IPS-18a (cell line): Measurements from ENCODE around the gene PRKCA.
"Not testable (repeated sequence)": the region's sequence is repeated elsewhere in the genome, so short reads cannot be mapped to it uniquely, and the experiment has no call there.

Experiments
- H3K27ac ChIP-seq: one replicate; pipeline ENCODE4 v1.5.1; 2013; ENCODE audit warnings: low read length
- H3K27me3 ChIP-seq: one replicate; pipeline ENCODE4 v1.6.1; 2013; ENCODE audit warnings: mild to moderate bottlenecking, low read length; ENCODE audit not compliant: control insufficient read depth, insufficient read depth
- H3K36me3 ChIP-seq: one replicate; pipeline ENCODE4 v1.6.1; 2013; ENCODE audit warnings: low read depth, low read length; ENCODE audit not compliant: control insufficient read depth
- H3K4me1 ChIP-seq: one replicate; pipeline ENCODE4 v1.6.1; 2013; ENCODE audit warnings: low read depth, low read length; ENCODE audit not compliant: control insufficient read depth
- H3K4me3 ChIP-seq: one replicate; pipeline ENCODE4 v1.5.1; 2013; ENCODE audit warnings: low read length
- H3K9ac ChIP-seq: one replicate; pipeline ENCODE4 v1.6.1; 2013; ENCODE audit warnings: mild to moderate bottlenecking, low read length, moderate library complexity
- H3K9me3 ChIP-seq: one replicate; pipeline ENCODE4 v1.6.1; 2013; ENCODE audit warnings: low read depth, low read length; ENCODE audit not compliant: control insufficient read depth

PRKCA gene

GRCh38 chr17:66477615-66478283 lies 175.3 kb downstream of the PRKCA start:
- H3K27ac ChIP-seq, result no peak overlapping the region
- H3K9me3 ChIP-seq, result no peaks in the 10 kb centered on the region
- peaks cover 23% of the 10 kb centered on the region for H3K4me1 ChIP-seq
- H3K9ac ChIP-seq, result no peak overlapping the region
- H3K27me3 ChIP-seq, result no peaks in the 10 kb centered on the region
- H3K4me3 ChIP-seq, result no peak overlapping the region
- H3K36me3 ChIP-seq, result no peaks in the 10 kb centered on the region

GRCh38 chr17:66479230-66479889 lies 176.9 kb downstream of the PRKCA start:
- not testable (repeated sequence) for H3K27me3 ChIP-seq, H3K4me3 ChIP-seq, H3K27ac ChIP-seq, H3K36me3 ChIP-seq, H3K9me3 ChIP-seq, H3K9ac ChIP-seq
- H3K4me1 ChIP-seq, result peaks cover 17% of the 10 kb centered on the region

GRCh38 chr17:66480243-66480642 lies 177.8 kb downstream of the PRKCA start:
- Histone ChIP-seq H3K27ac (no peak overlapping the region), H3K27me3 (no peaks in the 10 kb centered on the region), H3K4me1 (peaks cover 16% of the 10 kb centered on the region), H3K36me3 (no peaks in the 10 kb centered on the region), H3K9ac (no peak overlapping the region), H3K9me3 (no peaks in the 10 kb centered on the region), H3K4me3 (no peak overlapping the region)

- no peak overlapping the region for H3K9ac ChIP-seq
- peaks cover 18% of the 10 kb centered on the region for H3K4me1 ChIP-seq
- no peak overlapping the region for H3K27ac ChIP-seq
- no peaks in the 10 kb centered on the region for H3K36me3 ChIP-seq
- H3K4me3 ChIP-seq, result no peak overlapping the region
- no peaks in the 10 kb centered on the region for H3K9me3 ChIP-seq
- H3K27me3 ChIP-seq, result no peaks in the 10 kb centered on the region
These were observed 178.4 kb downstream of the PRKCA start for GRCh38 chr17:66480802-66481201.

GRCh38 chr17:66481271-66481670 lies 178.9 kb downstream of the PRKCA start:
- Histone ChIP-seq H3K27me3 (no peaks in the 10 kb centered on the region), H3K36me3 (no peaks in the 10 kb centered on the region), H3K9me3 (no peaks in the 10 kb centered on the region), H3K9ac (no peak overlapping the region), H3K4me1 (peaks cover 18% of the 10 kb centered on the region), H3K4me3 (no peak overlapping the region), H3K27ac (no peak overlapping the region)

- H3K9ac ChIP-seq, result no peak overlapping the region
These were observed 181.5 kb downstream of the PRKCA start for GRCh38 chr17:66483906-66484305.

GRCh38 chr17:66485309-66485947 lies 183.0 kb downstream of the PRKCA start:
- Histone ChIP-seq H3K9ac (no peak overlapping the region), H3K27ac (no peak overlapping the region), H3K27me3 (no peaks in the 10 kb centered on the region)

More at GRCh38 chr17:66483906-66484305, 181.5 kb downstream of the PRKCA start:
- no peaks in the 10 kb centered on the region for H3K27me3 ChIP-seq
- no peaks in the 10 kb centered on the region for H3K9me3 ChIP-seq
- peaks cover 15% of the 10 kb centered on the region for H3K4me1 ChIP-seq
- no peak overlapping the region for H3K4me3 ChIP-seq
- no peak overlapping the region for H3K27ac ChIP-seq
- no peaks in the 10 kb centered on the region for H3K36me3 ChIP-seq

GRCh38 chr17:66487121-66487520 lies 184.7 kb downstream of the PRKCA start:
- H3K9ac ChIP-seq, result no peak overlapping the region
- H3K27ac ChIP-seq, result no peak overlapping the region
- H3K9me3 ChIP-seq, result no peaks in the 10 kb centered on the region
- no peaks in the 10 kb centered on the region for H3K36me3 ChIP-seq
- no peaks in the 10 kb centered on the region for H3K27me3 ChIP-seq
- no peak overlapping the region for H3K4me3 ChIP-seq
- H3K4me1 ChIP-seq, result peaks cover 21% of the 10 kb centered on the region

More at GRCh38 chr17:66485309-66485947, 183.0 kb downstream of the PRKCA start:
- Histone ChIP-seq H3K9me3 (no peaks in the 10 kb centered on the region), H3K4me3 (no peak overlapping the region), H3K36me3 (no peaks in the 10 kb centered on the region), H3K4me1 (peaks cover 15% of the 10 kb centered on the region)

GRCh38 chr17:66487981-66488468 lies 185.6 kb downstream of the PRKCA start:
- no peak overlapping the region for H3K27ac ChIP-seq

GRCh38 chr17:66488864-66489263 lies 186.5 kb downstream of the PRKCA start:
- no peaks in the 10 kb centered on the region for H3K27me3 ChIP-seq
- peaks cover 32% of the 10 kb centered on the region for H3K4me1 ChIP-seq
- H3K9me3 ChIP-seq, result no peaks in the 10 kb centered on the region
- H3K36me3 ChIP-seq, result no peaks in the 10 kb centered on the region
- H3K4me3 ChIP-seq, result no peak overlapping the region
- no peak overlapping the region for H3K27ac ChIP-seq
- no peak overlapping the region for H3K9ac ChIP-seq

More at GRCh38 chr17:66487981-66488468, 185.6 kb downstream of the PRKCA start:
- H3K4me3 ChIP-seq, result no peak overlapping the region
- H3K4me1 ChIP-seq, result peaks cover 26% of the 10 kb centered on the region
- no peaks in the 10 kb centered on the region for H3K36me3 ChIP-seq
- H3K9ac ChIP-seq, result no peak overlapping the region
- no peaks in the 10 kb centered on the region for H3K27me3 ChIP-seq
- no peaks in the 10 kb centered on the region for H3K9me3 ChIP-seq

- H3K27ac ChIP-seq, H3K9me3 ChIP-seq, H3K4me3 ChIP-seq, H3K27me3 ChIP-seq, H3K9ac ChIP-seq, H3K36me3 ChIP-seq: not testable (repeated sequence)
- peaks cover 38% of the 10 kb centered on the region for H3K4me1 ChIP-seq
These were observed 187.2 kb downstream of the PRKCA start for GRCh38 chr17:66489576-66489975.
